22Rv1 (cell line): ENCODE results near the gene VARS1.

Experiments
- CTCF ChIP-seq: fragments of 450-650 bp; IDR thresholded peaks from 2 replicates; pipeline ENCODE4 v1.5.1; 2017; ENCODE audit warnings: mild to moderate bottlenecking
- ZFX ChIP-seq: fragments of 450-650 bp; IDR thresholded peaks from 2 replicates; pipeline ENCODE4 v1.6.1; 2017; ENCODE audit warnings: antibody characterized with exemption, borderline replicate concordance

GRCh38 chr6:31834367-31835250, 39.1 kb upstream of the VARS1 start:
- TF ChIP-seq CTCF (no peak), ZFX (no peak)
